Liver (tissue), 3 donors: ENCODE results near the gene PLCB3.

Experiments
- FOXA1 ChIP-seq: IDR thresholded peaks from 2 replicates; pipeline ENCODE4 v1.6.1; 2016; ENCODE audit warnings: antibody characterized with exemption
- JUND ChIP-seq, 2 donors: IDR thresholded peaks; 2 replicates each; pipeline ENCODE4 v1.6.1; 2016; ENCODE audit warnings: antibody characterized with exemption in 2 of 2
- NR2F2 ChIP-seq: IDR thresholded peaks from 2 replicates; pipeline ENCODE4 v1.6.1; 2016; ENCODE audit warnings: antibody characterized with exemption
- RAD21 ChIP-seq, 2 donors: IDR thresholded peaks; 2 replicates each; pipeline ENCODE4 v1.6.1; 2016; ENCODE audit warnings: antibody characterized with exemption in 2 of 2, mild to moderate bottlenecking in 2 of 2
- SP1 ChIP-seq: IDR thresholded peaks from 2 replicates; pipeline ENCODE4 v1.6.1; 2018; ENCODE audit warnings: antibody characterized with exemption, mild to moderate bottlenecking
- TAF1 ChIP-seq: conservative IDR thresholded peaks from 2 replicates; pipeline ENCODE4 v1.6.1; 2016; ENCODE audit warnings: antibody characterized with exemption, mild to moderate bottlenecking
- YY1 ChIP-seq: IDR thresholded peaks from 2 replicates; pipeline ENCODE4 v1.6.1; 2016; ENCODE audit warnings: antibody characterized with exemption, mild to moderate bottlenecking
- TF ChIP-seq, protein P1 (sequence below): IDR thresholded peaks from 2 replicates; pipeline ENCODE4 v1.6.1; 2016; ENCODE audit warnings: antibody characterized with exemption
- TF ChIP-seq, protein P2 (sequence below): fragments of 150-350 bp; IDR thresholded peaks from 2 replicates; pipeline ENCODE4 v1.5.1; 2017; ENCODE audit warnings: improper control_type of control experiment, low read depth, low read length; ENCODE audit not compliant: missing input control
- donor health status: healthy.
- donor health status: healthy.

GRCh38 chr11:64243236-64243854 is 8.0 kb upstream of the PLCB3 start:
- TF ChIP-seq, protein P1, sequence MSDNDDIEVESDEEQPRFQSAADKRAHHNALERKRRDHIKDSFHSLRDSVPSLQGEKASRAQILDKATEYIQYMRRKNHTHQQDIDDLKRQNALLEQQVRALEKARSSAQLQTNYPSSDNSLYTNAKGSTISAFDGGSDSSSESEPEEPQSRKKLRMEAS = no peak
- TF ChIP-seq, protein P2, sequence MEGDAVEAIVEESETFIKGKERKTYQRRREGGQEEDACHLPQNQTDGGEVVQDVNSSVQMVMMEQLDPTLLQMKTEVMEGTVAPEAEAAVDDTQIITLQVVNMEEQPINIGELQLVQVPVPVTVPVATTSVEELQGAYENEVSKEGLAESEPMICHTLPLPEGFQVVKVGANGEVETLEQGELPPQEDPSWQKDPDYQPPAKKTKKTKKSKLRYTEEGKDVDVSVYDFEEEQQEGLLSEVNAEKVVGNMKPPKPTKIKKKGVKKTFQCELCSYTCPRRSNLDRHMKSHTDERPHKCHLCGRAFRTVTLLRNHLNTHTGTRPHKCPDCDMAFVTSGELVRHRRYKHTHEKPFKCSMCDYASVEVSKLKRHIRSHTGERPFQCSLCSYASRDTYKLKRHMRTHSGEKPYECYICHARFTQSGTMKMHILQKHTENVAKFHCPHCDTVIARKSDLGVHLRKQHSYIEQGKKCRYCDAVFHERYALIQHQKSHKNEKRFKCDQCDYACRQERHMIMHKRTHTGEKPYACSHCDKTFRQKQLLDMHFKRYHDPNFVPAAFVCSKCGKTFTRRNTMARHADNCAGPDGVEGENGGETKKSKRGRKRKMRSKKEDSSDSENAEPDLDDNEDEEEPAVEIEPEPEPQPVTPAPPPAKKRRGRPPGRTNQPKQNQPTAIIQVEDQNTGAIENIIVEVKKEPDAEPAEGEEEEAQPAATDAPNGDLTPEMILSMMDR = no peak
- TF ChIP-seq FOXA1 (no peak), YY1 (no peak), SP1 (no peak), JUND (IDR thresholded peaks at IDR 0.05) (no peak), TAF1 (no peak), NR2F2 (no peak), RAD21 (IDR thresholded peaks at IDR 0.05) (no peak)
